Ishikawa (cell line): Measurements from ENCODE around the gene SEMA6D.

Experiments
- CEBPB ChIP-seq: IDR thresholded peaks from 2 replicates; pipeline ENCODE4 v1.6.1; 2012
- CREB1 ChIP-seq: IDR thresholded peaks from 2 replicates; pipeline ENCODE4 v1.6.1; 2012; ENCODE audit warnings: low read depth
- EGR1 ChIP-seq: IDR thresholded peaks from 2 replicates; pipeline ENCODE4 v1.6.1; 2012
- EP300 ChIP-seq: IDR thresholded peaks from 2 replicates; pipeline ENCODE4 v1.6.1; 2012; ENCODE audit warnings: borderline replicate concordance
- MAX ChIP-seq: IDR thresholded peaks from 2 replicates; pipeline ENCODE4 v1.6.1; 2012
- RAD21 ChIP-seq: IDR thresholded peaks from 2 replicates; pipeline ENCODE4 v1.6.1; 2012; ENCODE audit warnings: low read depth
- REST ChIP-seq: IDR thresholded peaks from 2 replicates; pipeline ENCODE4 v1.6.1; 2012; ENCODE audit warnings: low read depth, mild to moderate bottlenecking
- TAF1 ChIP-seq: IDR thresholded peaks from 2 replicates; pipeline ENCODE4 v1.6.1; 2012; ENCODE audit warnings: low read depth, mild to moderate bottlenecking
- USF1 ChIP-seq: IDR thresholded peaks from 2 replicates; pipeline ENCODE4 v1.6.1; 2012
- YY1 ChIP-seq: IDR thresholded peaks from 2 replicates; pipeline ENCODE4 v1.6.1; 2012; ENCODE audit warnings: low read depth
- ZBTB7A ChIP-seq: IDR thresholded peaks from 2 replicates; pipeline ENCODE4 v1.6.1; 2012; ENCODE audit warnings: low read depth

GRCh38 chr15:47741082-47741481 lies 23.8 kb downstream of the SEMA6D start:
- no peak for TF ChIP-seq RAD21
- no peak for TF ChIP-seq MAX
- TF ChIP-seq EP300: no peak
- TF ChIP-seq YY1: no peak
- no peak for TF ChIP-seq REST
- TF ChIP-seq EGR1: no peak
- TF ChIP-seq USF1: no peak
- TF ChIP-seq TAF1: no peak
- TF ChIP-seq CEBPB: no peak
- no peak for TF ChIP-seq CREB1
- TF ChIP-seq ZBTB7A: no peak
